GM04504 (cell line): ENCODE measurements around the gene TBC1D19.
"Not testable (repeated sequence)": the region's sequence is repeated elsewhere in the genome, so short reads cannot be mapped to it uniquely, and the experiment has no call there.

ENCODE experiments used
- DNase-seq: peaks from one replicate; pipeline ENCODE4 v3.0.0-alpha.2; 2012; ENCODE audit warnings: low read depth

Gene TBC1D19

GRCh38 chr4:26601204-26601603 lies 17.3 kb downstream of the TBC1D19 start:
- no peak for DNase-seq

GRCh38 chr4:26607776-26608175 lies 23.9 kb downstream of the TBC1D19 start:
- DNase-seq, result no peak

- DNase-seq, result no peak
These were observed 25.5 kb downstream of the TBC1D19 start for GRCh38 chr4:26609391-26609790.

GRCh38 chr4:26609868-26610267 lies 26.0 kb downstream of the TBC1D19 start:
- no peak for DNase-seq

- no peak for DNase-seq
These were observed 27.5 kb downstream of the TBC1D19 start for GRCh38 chr4:26611372-26611771.

GRCh38 chr4:26611885-26612284 lies 28.0 kb downstream of the TBC1D19 start:
- DNase-seq, result no peak

GRCh38 chr4:26613237-26613636 lies 29.4 kb downstream of the TBC1D19 start:
- DNase-seq, result no peak

- DNase-seq, result no peak
These were observed 29.9 kb downstream of the TBC1D19 start for GRCh38 chr4:26613735-26614134.

GRCh38 chr4:26619784-26620183 lies 35.9 kb downstream of the TBC1D19 start:
- no peak for DNase-seq

GRCh38 chr4:26621366-26621765 lies 37.5 kb downstream of the TBC1D19 start:
- no peak for DNase-seq

GRCh38 chr4:26622913-26623312 lies 39.0 kb downstream of the TBC1D19 start:
- DNase-seq, result no peak

GRCh38 chr4:26626658-26627057 lies 42.8 kb downstream of the TBC1D19 start:
- DNase-seq, result not testable (repeated sequence)

GRCh38 chr4:26632916-26633315 lies 49.0 kb downstream of the TBC1D19 start:
- DNase-seq, result peak; percentile 13

- no peak for DNase-seq
These were observed 50.4 kb downstream of the TBC1D19 start for GRCh38 chr4:26634237-26634636.

- no peak for DNase-seq
These were observed 52.6 kb downstream of the TBC1D19 start for GRCh38 chr4:26636458-26636857.

GRCh38 chr4:26640639-26641038 lies 56.8 kb downstream of the TBC1D19 start:
- not testable (repeated sequence) for DNase-seq

GRCh38 chr4:26647523-26648224 lies 63.8 kb downstream of the TBC1D19 start:
- no peak for DNase-seq

- DNase-seq, result no peak
These were observed 64.4 kb downstream of the TBC1D19 start for GRCh38 chr4:26648260-26648659.

- no peak for DNase-seq
These were observed 76.4 kb downstream of the TBC1D19 start for GRCh38 chr4:26660261-26660660.

- no peak for DNase-seq
These were observed 80.0 kb downstream of the TBC1D19 start for GRCh38 chr4:26663888-26664287.

- no peak for DNase-seq
These were observed 87.1 kb downstream of the TBC1D19 start for GRCh38 chr4:26670903-26671537.

GRCh38 chr4:26679040-26679695 lies 95.3 kb downstream of the TBC1D19 start:
- DNase-seq, result not testable (repeated sequence)

- no peak for DNase-seq
These were observed 98.6 kb downstream of the TBC1D19 start for GRCh38 chr4:26682436-26682835.
